T-helper 17 cell (primary cell): ENCODE results near the gene OR2Y1. TPM values are rescaled to one million over a fixed set of nuclear protein-coding genes. Genes with fewer than 3 reads are reported as not detected.
"Not testable (repeated sequence)": the region's sequence is repeated elsewhere in the genome, so short reads cannot be mapped to it uniquely, and the experiment has no call there.

Source experiments
- ATAC-seq: fragments of 150-1000 bp; cut with Tn5 transposase; 2 replicates; pipeline ENCODE4 v1.10.0; 2021; ENCODE audit warnings: mild to moderate bottlenecking, moderate library complexity
- DNase-seq, 3 donors: peaks; one replicate each; pipeline versions ENCODE4 v3.0.0 to v3.0.0-alpha.2; 2020 to 2021
- H3K9me3 ChIP-seq: one replicate; pipeline ENCODE4 v1.7.0; 2013; ENCODE audit warnings: low read length, mild to moderate bottlenecking; ENCODE audit not compliant: control insufficient read depth, poor library complexity, severe bottlenecking
- H3K27ac Mint-ChIP-seq: one replicate; pipeline ENCODE4 v1.8.0; 2022; ENCODE audit warnings: mild to moderate bottlenecking, moderate library complexity, mixed read lengths
- H3K27me3 Mint-ChIP-seq: one replicate; pipeline ENCODE4 v1.8.0; 2022; ENCODE audit warnings: mixed read lengths
- H3K36me3 Mint-ChIP-seq: one replicate; pipeline ENCODE4 v1.8.0; 2022; ENCODE audit warnings: low read depth, mixed read lengths
- H3K4me1 Mint-ChIP-seq: one replicate; pipeline ENCODE4 v1.8.0; 2022; ENCODE audit warnings: mild to moderate bottlenecking, mixed read lengths
- H3K4me3 Mint-ChIP-seq: one replicate; pipeline ENCODE4 v1.8.0; 2022; ENCODE audit warnings: mild to moderate bottlenecking, moderate library complexity, mixed read lengths
- total RNA-seq, 4 donors: library from RNA in 2 of 4; stranded (reverse) in 2 of 4; gene quantifications; one replicate each; pipeline ENCODE4 v1.2.3 and lab custom pipeline; 2022 to 2026

Gene OR2Y1
- not detected for total RNA-seq
- 0 reads per million in 2 donors for total RNA-seq (lab: John Stamatoyannopoulos, UW)

GRCh38 chr5:180739958-180740357, at the start of gene OR2Y1:
Gene OR2Y1, minus strand, starts transcription at chr5:180740058. Its CDS starts 0 bp downstream, at chr5:180740058.
- no peak for ATAC-seq
- no peak within 1 kb of the TSS for H3K4me3 Mint-ChIP-seq
- H3K27ac Mint-ChIP-seq, result no peak within 1 kb of the TSS
- no peaks in the 10 kb centered on the region for H3K9me3 ChIP-seq
- H3K27me3 Mint-ChIP-seq, result peaks cover 44% of the 10 kb centered on the region
- DNase-seq, result no peak
- peaks cover 3% of the 10 kb centered on the region for H3K36me3 Mint-ChIP-seq
- no peaks in the 10 kb centered on the region for H3K4me1 Mint-ChIP-seq

- not testable (repeated sequence) for ATAC-seq, H3K9me3 ChIP-seq, H3K4me3 Mint-ChIP-seq, H3K27me3 Mint-ChIP-seq, H3K36me3 Mint-ChIP-seq, DNase-seq
- H3K27ac Mint-ChIP-seq, result peak overlapping the region; percentile 54
- H3K4me1 Mint-ChIP-seq, result peaks cover 29% of the 10 kb centered on the region
These were observed 49.0 kb upstream of the OR2Y1 start for GRCh38 chr5:180788651-180789410.

- ATAC-seq (no peak), DNase-seq (no peak)
- no peaks in the 10 kb centered on the region for H3K27me3 Mint-ChIP-seq
- H3K9me3 ChIP-seq, result no peaks in the 10 kb centered on the region
- H3K36me3 Mint-ChIP-seq, result no peaks in the 10 kb centered on the region
- H3K4me1 Mint-ChIP-seq, result peaks cover 24% of the 10 kb centered on the region
- H3K4me3 Mint-ChIP-seq, result no peak overlapping the region
- H3K27ac Mint-ChIP-seq, result peak overlapping the region; percentile 59
These were observed 48.0 kb upstream of the OR2Y1 start for GRCh38 chr5:180787711-180788431.

DNA sequence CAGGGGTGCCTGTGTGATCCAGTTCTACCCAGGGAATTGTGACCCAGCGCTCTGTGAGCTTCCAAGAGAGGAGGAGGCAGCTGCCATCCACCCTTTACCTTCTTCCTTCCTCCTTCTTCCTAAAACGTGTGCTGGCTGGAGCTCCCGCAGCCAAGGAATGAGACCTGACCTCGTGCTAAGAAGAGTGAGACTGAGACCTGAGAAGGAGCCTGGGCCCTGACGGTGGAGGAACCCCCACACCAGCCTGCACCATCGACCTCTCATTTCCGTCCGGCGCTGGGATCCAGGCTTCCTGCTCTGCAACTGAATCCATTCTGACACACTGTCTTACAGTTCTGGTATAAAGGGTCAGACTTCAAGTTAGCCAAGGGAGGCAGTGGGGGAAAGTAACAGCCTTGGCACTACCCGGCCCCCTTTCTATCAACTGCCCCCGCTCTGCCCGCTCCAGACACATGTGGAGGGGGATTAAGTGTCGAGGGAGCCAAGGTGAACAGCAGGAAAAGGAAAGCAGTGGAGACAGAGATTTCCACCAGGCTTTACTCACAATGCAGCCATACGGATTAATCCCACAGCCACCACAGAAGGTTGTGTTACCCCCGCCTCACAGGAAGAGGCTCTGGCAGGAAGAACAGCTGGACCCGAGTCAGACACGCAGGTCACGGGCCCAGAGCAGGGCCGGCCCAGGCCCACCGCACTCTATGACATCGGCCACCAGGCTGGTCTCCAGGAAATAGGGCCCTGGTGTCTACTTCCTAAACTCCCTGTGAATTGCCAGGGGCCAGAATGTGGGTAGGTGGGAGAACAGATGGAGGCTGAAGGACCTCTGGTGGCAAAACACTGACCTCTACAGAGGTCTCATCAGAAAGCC, 46.9 kb upstream of the OR2Y1 start:
- ATAC-seq (no peak), DNase-seq (no peak)
- H3K4me3 Mint-ChIP-seq, result no peak overlapping the region
- H3K9me3 ChIP-seq, result no peaks in the 10 kb centered on the region
- no peaks in the 10 kb centered on the region for H3K27me3 Mint-ChIP-seq
- peak overlapping the region; percentile 59 for H3K27ac Mint-ChIP-seq
- no peaks in the 10 kb centered on the region for H3K36me3 Mint-ChIP-seq
- peaks cover 28% of the 10 kb centered on the region for H3K4me1 Mint-ChIP-seq

DNA sequence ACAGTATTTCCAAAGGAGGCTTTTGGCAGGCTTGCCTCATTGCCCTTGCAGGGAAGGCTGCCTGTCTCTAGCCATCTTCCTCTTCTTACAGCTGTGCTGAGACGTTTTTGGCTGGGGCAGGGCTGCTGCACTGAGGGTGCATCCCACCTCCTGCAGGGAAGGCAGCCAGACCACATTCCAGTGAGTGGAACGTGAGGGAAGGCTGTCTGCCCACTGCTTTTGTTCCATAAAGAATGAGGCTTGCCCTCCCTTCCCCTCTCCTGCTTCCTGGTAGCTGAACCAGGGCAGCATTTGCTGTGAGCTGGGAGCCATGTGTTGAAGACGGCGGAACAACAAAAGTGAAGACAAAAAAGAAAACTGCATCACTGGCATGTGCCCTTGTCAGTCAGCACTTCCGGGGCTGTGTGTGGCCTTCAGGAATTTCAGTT, 46.0 kb upstream of the OR2Y1 start:
- H3K4me1 Mint-ChIP-seq, result peaks cover 26% of the 10 kb centered on the region
- H3K27ac Mint-ChIP-seq, result peak overlapping the region; percentile 59
- H3K36me3 Mint-ChIP-seq, result no peaks in the 10 kb centered on the region
- ATAC-seq, result no peak
- no peaks in the 10 kb centered on the region for H3K27me3 Mint-ChIP-seq
- peak overlapping the region; percentile 7 for H3K4me3 Mint-ChIP-seq
- no peak for DNase-seq
- H3K9me3 ChIP-seq, result no peaks in the 10 kb centered on the region

DNA sequence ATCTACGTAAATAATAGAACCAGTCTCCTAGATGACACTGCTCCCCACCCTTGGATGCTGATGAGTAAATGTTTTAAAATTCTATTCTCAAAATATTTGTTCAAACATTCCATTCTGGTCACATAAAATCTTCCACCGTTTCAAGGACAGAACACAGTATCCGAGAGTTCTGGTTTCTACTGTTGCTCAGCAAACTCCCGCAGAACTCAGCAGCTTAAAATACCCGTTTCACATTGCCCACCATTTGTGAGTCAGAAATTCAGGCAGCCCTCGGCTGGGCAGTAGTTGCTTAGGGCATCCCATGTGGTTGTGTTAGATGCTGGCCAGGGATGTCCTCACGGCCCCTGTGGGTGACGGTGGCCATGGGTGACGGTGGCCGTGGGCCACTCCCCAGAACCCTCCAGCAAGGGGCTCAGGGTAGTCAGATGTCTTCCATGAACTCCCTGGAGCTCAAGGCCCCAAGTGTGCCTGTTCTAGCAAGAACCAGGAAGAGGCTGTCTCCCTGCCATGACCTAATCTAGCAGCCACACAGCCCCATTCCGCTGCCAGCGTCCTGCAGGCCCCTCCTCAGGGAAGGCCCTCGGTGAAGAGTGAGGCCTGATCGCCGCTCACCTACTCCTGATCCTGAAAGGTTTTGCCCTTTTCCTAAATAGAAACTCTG, 45.4 kb upstream of the OR2Y1 start:
- no peak overlapping the region for H3K4me3 Mint-ChIP-seq

GRCh38 chr5:180784497-180785097, 44.7 kb upstream of the OR2Y1 start:
- Mint-ChIP-seq H3K27ac (peak overlapping the region; percentile 51), H3K4me1 (peaks cover 22% of the 10 kb centered on the region), H3K27me3 (no peaks in the 10 kb centered on the region), H3K36me3 (no peaks in the 10 kb centered on the region), H3K4me3 (no peak overlapping the region)
- H3K9me3 ChIP-seq, result no peaks in the 10 kb centered on the region
- ATAC-seq (peak; percentile 90), DNase-seq (peak in 2 of 3 donors; percentile 42 to 70)

More for the DNA sequence above, 45.4 kb upstream of the OR2Y1 start:
- ATAC-seq (no peak), DNase-seq (no peak)
- Mint-ChIP-seq H3K36me3 (no peaks in the 10 kb centered on the region), H3K4me1 (peaks cover 23% of the 10 kb centered on the region), H3K27me3 (no peaks in the 10 kb centered on the region), H3K27ac (peak overlapping the region; percentile 59)
- H3K9me3 ChIP-seq, result no peaks in the 10 kb centered on the region

DNA sequence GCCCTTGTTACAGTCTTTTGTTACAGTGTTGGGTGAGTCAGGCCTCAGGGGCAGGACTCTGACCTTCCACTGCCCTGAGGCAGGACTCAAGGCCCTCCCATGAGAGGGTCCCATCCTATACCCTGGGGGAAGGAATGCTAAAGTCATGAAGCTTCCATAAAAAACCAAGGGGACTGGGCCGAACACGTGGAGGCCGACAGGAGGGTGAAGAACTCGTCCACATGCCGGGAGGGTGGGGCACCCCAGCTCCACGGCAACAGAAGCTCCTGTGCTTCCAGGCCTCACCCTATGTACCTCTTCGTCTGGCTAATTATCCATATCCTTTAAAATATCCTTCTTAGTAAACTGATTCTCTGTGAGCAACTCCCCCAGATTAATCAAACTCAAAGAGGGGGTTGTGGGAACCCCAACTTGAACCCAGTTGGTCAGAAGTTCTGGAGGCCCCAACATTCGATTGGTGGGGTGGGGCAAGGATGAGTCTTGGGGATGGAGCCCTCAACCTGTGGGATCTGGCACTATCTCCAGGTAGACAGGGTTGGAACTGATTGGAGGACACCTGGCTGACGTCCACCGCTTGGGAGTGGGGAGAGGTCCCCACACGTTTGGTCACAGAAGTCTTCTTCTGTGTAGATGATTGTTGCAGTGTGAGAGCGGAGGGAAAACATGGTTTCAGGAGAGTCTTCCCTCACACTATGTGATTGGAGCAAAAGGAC, 43.6 kb upstream of the OR2Y1 start:
- DNase-seq (no peak), ATAC-seq (no peak)
- Mint-ChIP-seq H3K36me3 (no peaks in the 10 kb centered on the region), H3K4me1 (peaks cover 22% of the 10 kb centered on the region), H3K4me3 (no peak overlapping the region), H3K27ac (peak overlapping the region; percentile 51), H3K27me3 (no peaks in the 10 kb centered on the region)
- no peaks in the 10 kb centered on the region for H3K9me3 ChIP-seq

GRCh38 chr5:180782748-180783147, 42.9 kb upstream of the OR2Y1 start:
- Mint-ChIP-seq H3K27me3 (no peaks in the 10 kb centered on the region), H3K27ac (peak overlapping the region; percentile 79), H3K36me3 (no peaks in the 10 kb centered on the region), H3K4me1 (peaks cover 21% of the 10 kb centered on the region), H3K4me3 (no peak overlapping the region)
- DNase-seq (no peak), ATAC-seq (peak; percentile 32)
- H3K9me3 ChIP-seq, result no peaks in the 10 kb centered on the region

DNA sequence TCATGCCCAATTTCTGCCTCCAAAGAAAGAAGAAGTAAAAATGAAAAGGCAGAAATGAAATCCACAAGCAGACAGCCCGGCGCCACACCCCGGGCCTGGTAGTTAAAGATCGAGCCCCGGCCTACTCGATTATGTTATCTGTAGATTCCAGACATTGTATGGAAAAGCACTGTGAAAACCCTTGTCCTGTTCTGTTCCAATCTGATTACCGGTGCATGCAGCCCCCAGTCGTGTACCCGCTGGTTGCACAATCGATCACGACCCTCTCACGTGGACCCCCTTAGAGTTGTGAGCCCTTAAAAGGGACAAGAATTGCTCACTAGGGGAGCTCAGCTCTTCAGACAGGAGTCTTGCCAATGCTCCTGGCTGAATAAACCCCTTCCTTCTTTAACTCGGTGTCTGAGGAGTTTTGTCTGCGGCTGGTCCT, 42.1 kb upstream of the OR2Y1 start:
- H3K4me3 Mint-ChIP-seq, DNase-seq, H3K9me3 ChIP-seq, H3K36me3 Mint-ChIP-seq, ATAC-seq, H3K27me3 Mint-ChIP-seq: not testable (repeated sequence)
- Mint-ChIP-seq H3K4me1 (peaks cover 19% of the 10 kb centered on the region), H3K27ac (peak overlapping the region; percentile 79)

DNA sequence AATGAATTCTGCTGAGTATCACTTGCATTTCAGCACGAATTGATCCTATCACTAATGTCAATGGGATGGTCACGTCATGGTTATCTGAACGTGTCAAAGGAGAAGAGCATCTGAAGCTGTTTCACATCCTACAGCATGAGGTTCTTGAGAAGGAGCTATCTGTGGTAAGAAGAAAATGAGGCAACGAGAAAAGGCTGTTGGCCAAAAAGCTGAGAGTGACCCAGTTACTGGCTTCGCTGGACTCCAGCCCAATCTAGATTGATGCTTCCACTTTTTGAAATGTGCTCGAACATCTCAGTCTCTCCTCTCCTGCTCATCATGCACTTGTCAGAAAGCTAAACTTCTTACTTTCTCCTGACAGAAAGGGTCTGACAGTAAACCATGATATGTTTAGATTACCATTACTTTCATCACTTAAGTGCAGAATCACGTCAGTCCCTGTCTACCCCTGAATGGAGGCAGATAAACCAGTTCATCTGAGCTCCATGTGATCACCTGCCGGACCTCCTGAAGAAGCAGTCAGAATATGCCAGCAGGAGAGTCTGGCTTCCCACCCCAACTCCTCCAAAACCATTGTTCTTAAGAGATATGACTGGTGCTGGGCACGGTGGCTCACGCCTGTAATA, 40.2 kb upstream of the OR2Y1 start:
- peaks cover 5% of the 10 kb centered on the region for H3K27me3 Mint-ChIP-seq
- no peak overlapping the region for H3K27ac Mint-ChIP-seq
- ATAC-seq, result no peak
- H3K4me1 Mint-ChIP-seq, result peaks cover 11% of the 10 kb centered on the region
- no peaks in the 10 kb centered on the region for H3K9me3 ChIP-seq
- DNase-seq, result no peak
- H3K4me3 Mint-ChIP-seq, result no peak overlapping the region
- H3K36me3 Mint-ChIP-seq, result no peaks in the 10 kb centered on the region
